Dedifferentiated amniotic fluid mesenchymal stem cell (primary cell): ENCODE measurements around the gene TRHDE.

Experiments
- DNase-seq: peaks from one replicate; pipeline ENCODE4 v3.0.0-alpha.2; 2016; ENCODE audit errors: extremely low spot score

The TRHDE gene

DNA sequence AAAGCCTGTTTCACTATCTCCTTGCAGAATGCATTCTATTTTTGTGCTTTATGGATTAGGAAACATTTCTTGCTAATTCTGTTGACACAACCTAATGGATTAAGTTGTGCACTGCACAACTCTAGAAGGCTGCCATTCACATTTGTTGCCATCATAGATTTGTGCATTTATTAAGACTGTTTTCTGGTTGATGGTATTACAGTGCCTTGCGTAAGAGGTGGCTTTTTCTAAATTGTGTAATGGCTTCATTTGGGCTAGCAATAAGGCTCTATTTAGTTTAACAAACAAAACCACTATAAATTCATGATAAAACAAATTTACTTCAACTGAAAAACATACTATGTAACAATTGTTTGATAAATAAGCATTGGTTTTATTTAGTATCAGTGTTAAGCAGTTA lies 175.9 kb downstream of the TRHDE start:
- no peak for DNase-seq

DNA sequence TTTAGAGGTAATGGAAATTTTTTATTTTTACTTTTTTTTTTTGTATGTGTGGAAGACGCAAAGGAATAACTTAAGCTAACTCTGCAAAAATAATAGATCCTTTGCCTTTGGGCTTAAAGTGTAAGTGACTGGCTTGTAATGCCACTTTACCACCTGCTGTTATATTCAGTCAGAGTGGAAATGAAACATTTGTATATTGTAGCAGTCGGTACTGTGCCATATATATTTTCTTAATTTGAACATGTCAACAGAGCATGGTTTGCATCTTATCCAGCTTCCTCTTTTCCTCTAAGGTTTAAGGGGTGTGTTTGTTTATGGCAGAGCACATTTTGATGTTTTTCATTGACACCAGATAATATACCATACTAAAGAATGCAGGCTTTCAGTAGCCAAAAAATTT lies 176.6 kb downstream of the TRHDE start:
- no peak for DNase-seq

DNA sequence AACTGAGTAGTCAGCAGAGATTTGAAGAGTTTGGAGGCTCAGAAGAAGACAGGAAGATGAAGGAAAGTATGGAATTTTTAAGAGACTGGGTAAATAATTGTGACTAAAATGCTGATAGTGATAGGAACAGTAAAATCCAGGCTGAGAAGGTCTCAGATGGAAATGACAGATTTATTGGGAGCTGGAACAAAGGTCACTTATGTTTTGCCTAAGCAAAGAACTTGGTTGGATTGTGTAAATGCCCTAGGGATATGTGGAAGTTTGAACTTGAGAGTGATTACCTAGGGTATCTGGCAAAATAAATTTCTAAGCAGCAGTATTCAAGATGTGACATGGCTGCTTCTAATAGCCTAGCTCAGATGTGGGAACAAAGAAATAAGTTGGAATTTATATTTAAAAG lies 180.9 kb downstream of the TRHDE start:
- DNase-seq: no peak

DNA sequence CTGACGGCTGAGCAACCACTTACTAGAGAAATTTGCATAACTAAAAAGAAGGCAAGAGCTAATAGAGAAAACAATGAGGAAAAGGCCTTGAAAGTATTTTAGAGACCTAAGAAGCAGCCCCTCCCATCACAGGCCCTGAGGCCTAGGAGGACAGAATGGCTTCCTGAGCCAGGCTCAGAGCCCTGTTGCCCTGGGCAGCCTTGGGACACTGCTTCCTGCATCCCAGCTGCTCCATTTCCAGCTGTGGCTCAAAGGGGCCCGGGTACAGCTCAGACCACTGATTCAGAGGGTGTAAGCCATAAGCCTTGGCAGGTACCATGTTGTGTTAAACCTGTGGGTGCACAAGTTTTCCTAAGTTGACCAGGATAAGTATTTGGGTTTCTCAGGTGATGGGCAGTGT lies 181.4 kb downstream of the TRHDE start:
- no peak for DNase-seq

DNA sequence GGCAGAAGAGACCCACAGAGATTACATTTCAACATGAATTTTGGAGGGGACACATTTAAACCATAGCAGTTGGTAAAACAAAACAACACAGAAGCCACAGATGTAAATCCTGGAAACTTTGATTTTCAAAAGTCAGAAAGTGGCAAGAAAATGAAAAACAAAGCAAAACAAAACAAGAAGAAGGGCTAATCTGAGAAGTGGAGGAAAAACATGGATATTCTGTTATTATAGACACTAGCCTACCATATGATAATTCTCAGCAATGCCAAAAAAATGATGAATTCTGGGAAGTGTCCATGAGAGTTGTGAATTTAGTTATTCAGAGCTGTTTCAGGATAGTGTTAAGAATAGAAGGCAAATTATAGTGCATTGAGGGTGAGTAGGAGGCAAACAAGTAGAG lies 192.3 kb downstream of the TRHDE start:
- DNase-seq: no peak

DNA sequence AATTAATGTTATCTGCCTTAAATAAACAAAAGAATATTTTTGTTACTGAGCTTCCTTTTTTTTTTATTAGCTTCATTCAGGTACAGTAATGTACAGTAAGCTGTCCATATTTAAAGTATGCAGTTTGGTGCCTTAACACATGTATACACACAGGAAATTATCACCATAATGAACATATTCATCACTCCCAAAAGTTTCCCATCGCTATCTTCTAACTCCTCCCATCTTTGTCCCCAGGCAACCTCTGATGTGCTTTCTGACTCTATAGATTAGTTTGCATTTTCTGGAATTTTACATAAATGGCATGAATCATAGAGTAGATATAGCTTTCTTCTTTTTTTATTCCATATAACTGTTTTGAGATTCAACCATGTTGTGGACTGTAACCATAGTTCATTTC lies 193.0 kb downstream of the TRHDE start:
- no peak for DNase-seq

DNA sequence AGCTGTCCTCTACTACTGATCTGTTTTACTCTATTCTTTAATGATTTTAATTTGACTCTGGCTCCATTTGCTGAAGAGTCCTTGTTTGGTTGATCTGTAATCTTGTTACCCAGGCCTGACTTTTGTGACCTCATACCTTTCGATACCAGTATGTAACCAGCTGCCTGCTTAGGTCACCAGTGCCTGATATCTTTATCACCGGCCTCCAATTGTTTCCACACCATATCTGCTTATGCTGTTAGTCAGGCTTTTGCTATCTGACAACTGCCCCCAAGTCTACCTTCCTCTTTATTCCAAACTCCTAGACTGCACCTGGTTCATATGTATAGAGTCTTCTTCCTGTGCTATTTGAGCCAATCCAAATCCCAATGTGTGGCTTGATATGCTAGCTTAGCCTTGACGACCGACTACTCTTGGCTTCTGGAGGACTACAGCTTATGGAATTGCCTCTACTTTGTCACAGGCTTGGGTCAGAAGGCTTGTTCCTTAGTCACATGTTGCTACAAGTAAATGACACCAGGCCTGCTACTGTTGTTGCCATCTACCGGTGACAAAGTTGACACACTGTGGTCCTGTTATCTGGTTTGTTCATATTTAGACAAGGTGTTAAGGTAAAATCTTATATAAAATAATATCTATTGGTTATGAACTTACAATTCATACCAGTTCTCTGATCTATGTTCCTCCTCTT lies 193.9 kb downstream of the TRHDE start:
- no peak for DNase-seq

DNA sequence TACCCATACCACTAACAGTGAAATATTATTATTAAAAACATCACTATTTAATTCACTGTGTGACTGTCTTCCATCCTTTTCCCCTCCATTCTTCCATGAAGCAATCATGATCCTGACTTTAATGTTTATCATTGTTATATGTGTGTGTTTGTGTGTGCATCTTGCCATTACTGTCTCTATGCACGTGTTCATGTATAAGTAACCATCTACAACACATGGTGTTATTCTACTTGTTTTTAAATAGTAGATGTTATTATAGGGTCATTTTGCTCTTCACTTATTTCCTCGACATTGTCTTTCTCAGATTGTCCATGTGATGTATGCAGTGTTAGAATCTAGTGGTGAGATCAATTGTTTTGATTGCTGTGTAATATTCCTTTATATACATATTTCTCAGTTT lies 195.8 kb downstream of the TRHDE start:
- DNase-seq: no peak

DNA sequence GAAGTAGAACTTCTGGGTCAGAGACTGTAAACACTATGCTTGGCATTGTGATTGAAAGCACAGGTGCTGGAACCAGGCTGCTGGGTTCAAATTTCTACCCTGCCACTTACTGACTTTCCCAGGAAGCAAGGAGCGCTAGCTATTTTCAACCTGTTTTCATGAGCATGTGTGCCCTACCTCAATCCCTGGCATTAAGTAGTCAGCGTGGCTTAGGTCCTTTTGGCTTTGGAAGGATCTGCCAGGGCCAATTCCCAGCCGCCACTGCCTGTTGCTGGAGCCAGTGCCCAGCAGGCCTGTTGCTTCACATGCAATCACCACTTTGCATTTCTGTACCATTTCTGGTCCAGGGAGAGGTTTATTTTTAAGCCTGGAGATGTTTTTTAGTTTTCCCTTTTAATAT lies 196.3 kb downstream of the TRHDE start:
- no peak for DNase-seq

DNA sequence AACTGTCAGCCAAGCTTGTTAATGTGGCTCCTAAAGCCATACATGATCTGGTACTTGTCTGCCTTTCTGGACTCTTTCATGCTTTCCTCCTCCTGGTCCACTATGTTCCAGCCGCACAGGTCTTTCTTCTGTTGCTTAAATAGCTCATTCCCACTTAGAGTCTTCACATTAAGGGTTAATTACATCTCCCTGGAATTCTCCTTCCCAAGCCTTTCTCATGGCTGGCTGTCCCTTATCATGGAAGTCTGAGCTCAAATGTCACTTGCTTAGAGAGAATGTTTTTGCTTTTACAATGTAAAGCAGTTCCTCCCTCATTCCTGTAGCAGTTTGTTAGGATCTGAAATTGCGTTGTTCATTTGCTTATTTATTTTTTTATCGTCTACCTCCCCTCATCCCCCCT lies 199.6 kb downstream of the TRHDE start:
- no peak for DNase-seq

DNA sequence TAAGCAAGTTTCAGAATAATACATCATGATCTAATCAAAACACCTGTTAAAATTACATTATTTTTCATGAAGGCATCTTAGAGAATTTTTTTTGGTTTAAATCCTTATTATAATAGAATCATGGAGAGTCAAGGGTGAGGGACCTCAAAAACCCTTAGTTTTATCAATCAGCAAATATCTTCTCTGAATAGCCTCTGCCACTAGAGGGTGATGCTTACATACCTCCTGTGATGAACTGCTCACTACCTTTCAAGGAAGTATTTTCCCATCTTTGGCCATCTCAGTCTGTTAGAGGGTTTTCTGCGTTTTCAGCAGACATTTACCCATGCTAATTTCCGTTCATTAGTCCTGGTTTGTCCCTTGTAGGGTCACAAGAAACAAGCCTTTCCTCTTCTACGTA lies 200.2 kb downstream of the TRHDE start:
- no peak for DNase-seq

DNA sequence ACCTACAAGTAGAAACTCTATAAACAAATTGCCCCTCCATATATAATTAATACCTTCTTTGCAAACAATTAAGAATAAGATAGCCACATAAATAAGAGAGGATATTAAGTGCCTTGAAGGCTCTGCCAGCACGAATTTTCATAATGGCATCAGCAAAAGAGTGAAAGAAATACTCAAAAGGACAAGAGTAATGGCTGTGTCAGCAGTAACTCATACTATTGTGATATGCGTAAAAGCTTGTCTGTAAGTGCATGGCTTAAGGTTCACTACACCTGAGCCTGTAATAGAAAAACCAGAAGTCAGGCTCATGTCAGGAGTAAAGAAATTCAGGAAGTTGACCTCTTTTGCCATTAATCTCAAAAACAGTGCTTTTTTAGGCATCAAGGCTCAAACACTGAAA lies 204.1 kb downstream of the TRHDE start:
- DNase-seq: no peak

DNA sequence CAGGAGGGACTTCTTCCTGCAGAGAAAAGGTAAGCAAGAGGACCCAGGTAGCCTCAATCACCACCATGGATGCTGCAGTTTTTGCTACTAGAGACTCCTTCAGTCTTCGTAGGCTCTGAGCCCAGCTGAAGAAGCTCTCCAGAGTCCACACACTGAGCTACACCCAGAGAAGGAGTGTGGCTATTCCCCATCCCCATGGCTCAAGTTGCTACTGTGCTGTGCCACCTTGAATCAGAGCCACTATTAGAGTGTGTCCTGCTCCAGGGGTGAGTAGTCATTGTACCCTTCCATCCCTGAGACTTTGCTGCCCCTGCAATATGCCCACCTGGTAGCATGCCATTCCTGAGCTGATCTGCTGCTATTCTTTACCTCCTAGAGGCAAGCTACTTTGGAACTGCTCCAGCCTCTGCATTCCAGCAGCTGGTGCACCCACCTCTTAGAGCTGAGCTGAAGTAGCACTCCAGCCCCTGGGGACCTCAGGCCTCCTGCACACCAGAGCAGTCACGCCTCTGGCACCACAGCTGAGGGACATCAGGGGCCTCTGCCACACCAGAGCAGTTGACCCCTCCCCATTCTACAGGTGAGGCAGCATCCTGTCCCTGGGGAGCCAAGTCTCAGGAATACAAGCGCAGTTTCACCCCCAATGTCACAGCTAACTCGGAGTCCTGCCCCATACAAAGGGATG lies 213.0 kb downstream of the TRHDE start:
- no peak for DNase-seq

DNA sequence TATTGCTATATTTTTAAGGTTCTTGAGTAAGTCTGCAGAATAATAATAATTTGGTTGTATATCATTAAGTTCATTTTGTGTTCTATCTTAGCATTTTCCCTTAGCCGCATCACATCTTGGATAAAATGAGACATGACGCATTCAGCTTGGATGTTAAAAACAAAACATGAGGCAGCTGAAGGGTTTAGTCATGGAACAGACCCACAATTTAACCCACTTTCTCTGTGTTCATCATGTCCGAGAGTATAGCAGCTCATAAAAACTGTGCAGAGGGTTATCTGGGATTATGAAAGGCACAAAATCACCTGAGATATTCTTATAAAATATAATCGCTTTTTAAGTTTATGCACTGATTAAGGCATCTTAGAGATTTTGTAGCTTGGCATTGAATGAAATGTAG lies 219.3 kb downstream of the TRHDE start:
- peak; percentile 21 for DNase-seq

DNA sequence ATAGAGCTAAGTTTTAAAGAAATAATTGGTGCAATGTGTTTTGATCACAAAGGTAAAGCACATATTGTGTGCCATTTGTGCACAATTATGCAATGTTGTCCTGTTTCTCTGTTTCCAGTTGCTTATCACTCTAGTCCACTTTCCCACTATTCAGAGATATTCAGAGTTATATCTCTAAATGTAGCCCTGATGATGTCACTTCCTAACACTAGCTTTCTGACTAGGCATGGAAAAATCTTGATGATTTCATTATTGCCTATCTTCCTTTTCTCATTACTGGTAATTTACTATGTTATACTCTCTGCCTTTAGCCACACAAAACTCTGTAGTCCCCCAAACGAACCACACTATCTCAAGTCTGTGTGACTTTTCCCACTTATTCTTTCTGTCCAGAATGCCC lies 221.2 kb downstream of the TRHDE start:
- no peak for DNase-seq

DNA sequence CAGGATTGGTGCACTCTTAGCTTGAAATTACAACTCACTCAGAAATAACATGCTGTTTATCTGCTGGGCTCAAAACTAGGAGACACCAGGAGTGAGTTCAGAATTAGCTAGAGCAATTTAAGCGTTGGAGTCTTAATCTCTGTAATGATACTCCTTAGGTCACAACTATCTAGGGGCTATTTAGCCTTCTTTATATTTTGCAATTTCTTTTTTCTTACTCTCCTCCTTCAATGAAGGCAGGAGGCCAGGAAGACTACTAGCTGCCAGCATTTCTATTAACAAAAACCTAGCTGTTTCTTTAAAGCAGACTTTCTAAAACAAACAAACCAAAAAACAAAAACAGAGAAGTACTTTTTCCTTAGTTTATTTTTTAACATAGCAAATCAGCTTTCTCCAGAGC lies 226.2 kb downstream of the TRHDE start:
- no peak for DNase-seq

DNA sequence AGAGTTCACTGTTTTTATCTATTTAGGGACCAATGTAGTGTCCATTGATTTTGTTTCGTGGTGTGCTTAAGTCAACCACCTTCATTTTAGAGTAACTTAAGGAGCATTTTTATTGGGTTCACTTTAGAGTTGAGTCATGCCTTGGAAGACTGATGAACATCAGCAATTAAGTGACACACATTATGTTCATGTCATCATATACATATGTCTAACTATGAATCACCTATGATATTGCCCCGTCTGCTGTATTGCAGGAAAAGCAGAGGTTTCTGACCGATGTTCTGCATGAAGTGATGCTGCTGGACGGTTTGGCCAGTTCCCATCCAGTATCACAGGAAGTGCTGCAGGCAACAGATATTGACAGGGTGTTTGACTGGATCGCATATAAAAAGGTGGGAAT lies 227.1 kb downstream of the TRHDE start:
- DNase-seq: no peak

DNA sequence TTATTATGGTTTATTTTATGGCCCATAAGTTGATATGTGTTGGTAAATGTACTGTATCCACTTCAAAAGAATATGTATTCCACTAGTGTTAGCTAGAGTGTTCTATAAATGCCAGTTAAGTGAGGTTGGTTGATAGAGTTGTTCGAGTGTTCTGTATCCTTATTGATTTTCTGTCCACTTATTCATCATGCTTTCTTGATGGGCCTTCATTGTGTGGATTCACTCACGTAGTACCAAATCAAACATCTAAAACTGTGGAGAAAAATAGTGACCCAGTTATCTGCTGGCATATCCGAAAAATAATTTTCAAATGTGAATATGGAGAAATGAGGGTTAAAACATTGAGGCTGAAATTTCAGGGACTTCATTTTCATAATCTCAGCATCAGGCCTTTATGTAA lies 230.4 kb downstream of the TRHDE start:
- DNase-seq: no peak

DNA sequence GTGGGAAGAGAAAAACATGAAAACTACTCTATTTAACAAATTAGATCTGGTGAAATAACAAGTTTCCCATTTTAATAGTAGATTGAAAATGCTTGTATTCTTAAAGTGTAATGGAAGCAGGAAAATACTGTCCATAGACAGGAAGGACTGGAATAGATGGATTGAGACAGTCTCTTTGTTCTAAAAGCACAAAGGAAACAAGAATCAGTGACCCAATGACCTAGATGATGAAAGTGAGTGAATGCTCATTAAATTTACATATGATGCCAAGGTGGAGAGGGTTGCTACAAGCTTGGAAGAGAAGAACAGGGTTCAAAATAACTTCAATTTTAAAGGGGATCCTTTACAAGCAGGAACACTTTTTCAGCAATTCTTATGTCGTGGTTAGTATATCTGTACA lies 233.1 kb downstream of the TRHDE start:
- DNase-seq: no peak

DNA sequence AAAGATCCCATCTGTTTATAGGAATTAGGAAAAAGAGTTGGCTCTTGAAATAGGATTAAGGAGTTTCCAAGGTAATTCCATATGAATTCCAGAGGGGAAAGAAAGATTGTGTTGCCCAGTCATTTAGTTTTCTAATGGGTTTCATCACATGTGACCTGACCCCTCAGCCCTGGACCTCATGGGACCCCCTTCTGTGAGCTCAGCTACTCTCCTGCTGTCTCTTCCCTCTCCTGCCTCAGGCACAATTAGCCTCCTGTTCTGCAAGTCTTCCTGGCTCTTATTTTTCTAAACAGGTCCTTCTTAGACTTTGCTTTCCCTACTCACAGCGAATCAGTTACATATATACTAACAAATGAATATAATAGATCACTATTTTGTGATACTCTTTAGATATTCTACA lies 237.7 kb downstream of the TRHDE start:
- no peak for DNase-seq

DNA sequence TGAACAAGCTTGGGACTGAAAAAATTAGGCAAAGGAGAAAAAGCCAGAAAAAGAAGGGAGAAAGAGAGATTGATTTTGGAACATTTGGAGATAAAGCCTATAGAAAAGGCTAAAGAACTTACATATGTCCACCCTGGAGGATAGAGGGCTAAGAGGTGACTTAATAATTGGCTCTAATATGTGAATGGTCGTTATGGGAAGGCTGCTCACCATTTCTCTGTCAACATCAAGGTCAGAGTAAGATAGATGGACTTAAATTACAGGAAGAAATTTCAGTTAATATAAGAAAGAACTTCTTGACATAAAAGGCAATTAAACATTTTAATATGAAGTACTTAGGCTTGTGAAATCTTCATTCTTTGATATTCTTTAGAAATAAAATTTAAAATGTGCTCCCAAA lies 238.6 kb downstream of the TRHDE start:
- DNase-seq: no peak

DNA sequence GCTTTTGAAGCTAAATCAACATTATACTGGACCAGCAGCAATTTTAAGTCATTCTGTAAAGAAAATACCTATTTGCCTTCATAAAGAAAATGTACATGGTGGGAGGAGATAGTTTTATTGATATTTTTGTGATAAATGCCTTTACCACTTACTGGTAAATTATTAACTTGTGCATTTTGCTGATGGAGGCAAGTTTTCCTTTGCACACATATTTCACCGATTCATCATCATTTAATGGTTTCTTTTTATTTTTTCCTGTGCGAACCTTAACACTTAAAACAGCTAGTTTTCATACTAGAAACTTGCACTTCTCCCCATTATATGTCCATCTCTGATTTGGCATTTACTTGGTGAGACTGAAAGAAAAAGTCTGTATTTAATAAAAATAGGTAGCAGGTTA lies 239.3 kb downstream of the TRHDE start:
- DNase-seq: no peak

DNA sequence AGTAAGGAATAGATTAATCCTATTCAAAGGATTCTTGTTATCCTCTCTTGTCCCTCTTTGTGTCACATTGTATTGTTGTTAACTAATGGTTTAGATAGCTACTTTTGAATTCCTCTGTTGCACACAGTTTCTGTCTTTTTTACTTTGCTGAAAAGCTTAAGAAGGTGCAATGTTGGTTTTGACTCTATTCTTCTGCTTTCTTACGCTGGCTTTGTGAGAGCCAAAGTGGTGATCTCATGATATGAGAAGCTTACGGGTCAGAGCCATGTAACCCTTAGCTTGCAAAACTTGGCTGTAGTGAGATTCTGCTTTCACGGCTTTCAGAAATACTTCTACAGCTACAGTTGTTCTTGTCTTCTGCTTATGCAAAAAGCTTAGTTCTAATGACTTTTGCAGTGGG lies 239.7 kb downstream of the TRHDE start:
- DNase-seq: peak; percentile 84
